SJSA1 (cell line): ENCODE results near the gene STXBP5. TPM values are rescaled to one million over a fixed set of nuclear protein-coding genes. Genes with fewer than 3 reads are reported as not detected.
A peak's percentile ranks its signal among the peaks of the same experiment; 100 is the strongest.

Source experiments
- DNase-seq, 2 experiments: peaks; one replicate each; pipeline ENCODE4 v3.0.0-alpha.2; 2015 to 2020; ENCODE audit warnings: low spot score in 2 of 2, low read depth in 1 of 2
- H3K27ac ChIP-seq: fragments of 250-450 bp; sonication (Bioruptor Pico); 2 replicates; pipeline ENCODE4 v1.5.1; 2020; ENCODE audit warnings: mild to moderate bottlenecking, moderate library complexity
- H3K27me3 ChIP-seq: fragments of 250-450 bp; sonication (Bioruptor Pico); replicated peaks from 2 replicates; pipeline ENCODE4 v1.5.1; 2020; ENCODE audit warnings: mild to moderate bottlenecking, moderate library complexity
- H3K36me3 ChIP-seq: fragments of 250-450 bp; sonication (Bioruptor Pico); 2 replicates; pipeline ENCODE4 v1.5.1; 2020; ENCODE audit warnings: mild to moderate bottlenecking
- H3K4me1 ChIP-seq: fragments of 250-450 bp; sonication (Bioruptor Pico); replicated peaks from 2 replicates; pipeline ENCODE4 v1.6.1; 2021; ENCODE audit warnings: mild to moderate bottlenecking
- H3K4me3 ChIP-seq: fragments of 250-450 bp; sonication (Bioruptor Pico); 2 replicates; pipeline ENCODE4 v1.5.1; 2020; ENCODE audit warnings: mild to moderate bottlenecking
- H3K9me3 ChIP-seq: fragments of 250-450 bp; sonication (Bioruptor Pico); replicated peaks from 2 replicates; pipeline ENCODE4 v1.5.1; 2020; ENCODE audit warnings: mild to moderate bottlenecking
- total RNA-seq: library from RNA; depleted of rRNA; stranded (reverse); fragments of >200 nt; shearing (Covaris generic); gene quantifications from 2 replicates; pipeline ENCODE4 v1.2.3, GENCODE V29; 2014

STXBP5 gene
- total RNA-seq, 1 experiment from 2014 or later: 19.5 TPM

- Histone ChIP-seq H3K9me3 (no peaks in the 10 kb centered on the region), H3K36me3 (peaks cover 16% of the 10 kb centered on the region), H3K27ac (no peak overlapping the region), H3K4me1 (peaks cover 21% of the 10 kb centered on the region), H3K27me3 (no peaks in the 10 kb centered on the region), H3K4me3 (no peak overlapping the region)
- DNase-seq: no peak
Observed at GRCh38 chr6:147209762-147210449, 5.7 kb downstream of the STXBP5 start.

GRCh38 chr6:147211349-147211748, 7.1 kb downstream of the STXBP5 start:
- no peak overlapping the region for H3K27ac ChIP-seq
- no peaks in the 10 kb centered on the region for H3K27me3 ChIP-seq
- DNase-seq: no peak
- peaks cover 16% of the 10 kb centered on the region for H3K4me1 ChIP-seq
- no peak overlapping the region for H3K4me3 ChIP-seq
- no peaks in the 10 kb centered on the region for H3K9me3 ChIP-seq
- peaks cover 16% of the 10 kb centered on the region for H3K36me3 ChIP-seq

GRCh38 chr6:147211831-147212230, 7.6 kb downstream of the STXBP5 start:
- DNase-seq: no peak
- Histone ChIP-seq H3K27ac (no peak overlapping the region), H3K4me1 (peaks cover 16% of the 10 kb centered on the region)

GRCh38 chr6:147212622-147213021, 8.4 kb downstream of the STXBP5 start:
- DNase-seq: no peak
- Histone ChIP-seq H3K36me3 (peaks cover 16% of the 10 kb centered on the region), H3K27me3 (no peaks in the 10 kb centered on the region), H3K4me1 (peaks cover 15% of the 10 kb centered on the region), H3K27ac (no peak overlapping the region), H3K9me3 (no peaks in the 10 kb centered on the region), H3K4me3 (no peak overlapping the region)

More at GRCh38 chr6:147211831-147212230, 7.6 kb downstream of the STXBP5 start:
- peaks cover 16% of the 10 kb centered on the region for H3K36me3 ChIP-seq
- no peak overlapping the region for H3K4me3 ChIP-seq
- H3K27me3 ChIP-seq: no peaks in the 10 kb centered on the region
- H3K9me3 ChIP-seq: no peaks in the 10 kb centered on the region

GRCh38 chr6:147213772-147214171, 9.6 kb downstream of the STXBP5 start:
- no peaks in the 10 kb centered on the region for H3K27me3 ChIP-seq
- DNase-seq: no peak
- no peaks in the 10 kb centered on the region for H3K9me3 ChIP-seq
- H3K36me3 ChIP-seq: peaks cover 16% of the 10 kb centered on the region
- no peak overlapping the region for H3K4me3 ChIP-seq
- no peak overlapping the region for H3K27ac ChIP-seq
- 0 out of 2 replicates have a peak, but pooled peaks cover 6% of the 10 kb centered on the region for H3K4me1 ChIP-seq

- no peaks in the 10 kb centered on the region for H3K27me3 ChIP-seq
- DNase-seq: no peak
- H3K36me3 ChIP-seq: peaks cover 16% of the 10 kb centered on the region
- no peak overlapping the region for H3K4me3 ChIP-seq
- 0 out of 2 replicates have a peak, but pooled peaks cover 6% of the 10 kb centered on the region for H3K4me1 ChIP-seq
- H3K9me3 ChIP-seq: no peaks in the 10 kb centered on the region
- no peak overlapping the region for H3K27ac ChIP-seq
Observed at GRCh38 chr6:147214248-147215227, 10.3 kb downstream of the STXBP5 start.

GRCh38 chr6:147216915-147217314, 12.7 kb downstream of the STXBP5 start:
- DNase-seq: no peak
- Histone ChIP-seq H3K9me3 (no peaks in the 10 kb centered on the region), H3K4me3 (no peak overlapping the region), H3K36me3 (peaks cover 14% of the 10 kb centered on the region), H3K4me1 (0 out of 2 replicates have a peak, but pooled peaks cover 6% of the 10 kb centered on the region), H3K27ac (no peak overlapping the region), H3K27me3 (no peaks in the 10 kb centered on the region)

- H3K27ac ChIP-seq: no peak overlapping the region
- DNase-seq: no peak
- H3K27me3 ChIP-seq: no peaks in the 10 kb centered on the region
- no peaks in the 10 kb centered on the region for H3K9me3 ChIP-seq
- H3K36me3 ChIP-seq: peaks cover 7% of the 10 kb centered on the region; the same call in 1 of the 2 replicates
- H3K4me1 ChIP-seq: 0 out of 2 replicates have a peak, but pooled peaks cover 6% of the 10 kb centered on the region
- H3K4me3 ChIP-seq: no peak overlapping the region
Observed at GRCh38 chr6:147217840-147218404, 13.7 kb downstream of the STXBP5 start.

GRCh38 chr6:147218797-147219196, 14.6 kb downstream of the STXBP5 start:
- no peak for DNase-seq
- H3K27ac ChIP-seq: no peak overlapping the region
- 0 out of 2 replicates have a peak, but pooled peaks cover 6% of the 10 kb centered on the region for H3K4me1 ChIP-seq
- no peaks in the 10 kb centered on the region for H3K9me3 ChIP-seq
- H3K4me3 ChIP-seq: no peak overlapping the region
- H3K27me3 ChIP-seq: no peaks in the 10 kb centered on the region
- H3K36me3 ChIP-seq: peaks cover 9% of the 10 kb centered on the region

- no peak for DNase-seq
- Histone ChIP-seq H3K36me3 (peaks cover 8% of the 10 kb centered on the region), H3K9me3 (no peaks in the 10 kb centered on the region), H3K27me3 (no peaks in the 10 kb centered on the region), H3K4me3 (no peak overlapping the region), H3K4me1 (0 out of 2 replicates have a peak, but pooled peaks cover 2% of the 10 kb centered on the region), H3K27ac (no peak overlapping the region)
Observed at GRCh38 chr6:147219463-147219862, 15.2 kb downstream of the STXBP5 start.

- Histone ChIP-seq H3K36me3 (peaks cover 5% of the 10 kb centered on the region; the same call in 1 of the 2 replicates), H3K27me3 (no peaks in the 10 kb centered on the region), H3K27ac (no peak overlapping the region), H3K4me3 (no peak overlapping the region), H3K4me1 (no peaks in the 10 kb centered on the region), H3K9me3 (no peaks in the 10 kb centered on the region)
- DNase-seq: no peak
Observed at GRCh38 chr6:147220345-147220744, 16.1 kb downstream of the STXBP5 start.

- no peak overlapping the region for H3K4me3 ChIP-seq
- no peak overlapping the region for H3K27ac ChIP-seq
- H3K9me3 ChIP-seq: no peaks in the 10 kb centered on the region
- no peaks in the 10 kb centered on the region for H3K27me3 ChIP-seq
- H3K4me1 ChIP-seq: no peaks in the 10 kb centered on the region
- no peak for DNase-seq
- peaks cover 5% of the 10 kb centered on the region; the same call in 1 of the 2 replicates for H3K36me3 ChIP-seq
Observed at GRCh38 chr6:147221739-147222138, 17.5 kb downstream of the STXBP5 start.

GRCh38 chr6:147222160-147222838, 18.1 kb downstream of the STXBP5 start:
- Histone ChIP-seq H3K36me3 (peaks cover 5% of the 10 kb centered on the region; the same call in 1 of the 2 replicates), H3K27ac (no peak overlapping the region), H3K27me3 (no peaks in the 10 kb centered on the region), H3K4me3 (no peak overlapping the region), H3K4me1 (no peaks in the 10 kb centered on the region), H3K9me3 (no peaks in the 10 kb centered on the region)
- peak in 1 of 2 experiments; percentile 16 for DNase-seq
